Posterior vena cava (tissue), 2 donors: ENCODE measurements around the gene IQGAP2. TPM values are rescaled to one million over a fixed set of nuclear protein-coding genes. Genes with fewer than 3 reads are reported as not detected.
"Not testable (repeated sequence)": the region's sequence is repeated elsewhere in the genome, so short reads cannot be mapped to it uniquely, and the experiment has no call there.

Experiments
- DNase-seq: peaks from one replicate; pipeline ENCODE4 v3.0.0-alpha.2; 2020; ENCODE audit warnings: low spot score
- intact Hi-C, 2 donors: fragments of 100-400 bp; cut with DNase I; formaldehyde crosslinking; loops; one replicate each; pipeline versions ENCODE4 v1.14.1 to v1.14.2; 2022 to 2023
- total RNA-seq, 2 donors: library from RNA; stranded (reverse); fragmentation: NEBNext Ultra II Directional; extraction: Animal tissue kit (Norgen Biotek cat#: 25700); gene quantifications; one replicate each; pipeline ENCODE4 v1.2.1, GENCODE V29; 2021
- donor health status: DM: yes; HTN: yes; CAD: no.
- donor health status: DM: yes; HTN: yes; CAD: no.

The IQGAP2 gene
- total RNA-seq, 2 donors from 2014 or later, result 12.9 to 15.0 TPM

DNA sequence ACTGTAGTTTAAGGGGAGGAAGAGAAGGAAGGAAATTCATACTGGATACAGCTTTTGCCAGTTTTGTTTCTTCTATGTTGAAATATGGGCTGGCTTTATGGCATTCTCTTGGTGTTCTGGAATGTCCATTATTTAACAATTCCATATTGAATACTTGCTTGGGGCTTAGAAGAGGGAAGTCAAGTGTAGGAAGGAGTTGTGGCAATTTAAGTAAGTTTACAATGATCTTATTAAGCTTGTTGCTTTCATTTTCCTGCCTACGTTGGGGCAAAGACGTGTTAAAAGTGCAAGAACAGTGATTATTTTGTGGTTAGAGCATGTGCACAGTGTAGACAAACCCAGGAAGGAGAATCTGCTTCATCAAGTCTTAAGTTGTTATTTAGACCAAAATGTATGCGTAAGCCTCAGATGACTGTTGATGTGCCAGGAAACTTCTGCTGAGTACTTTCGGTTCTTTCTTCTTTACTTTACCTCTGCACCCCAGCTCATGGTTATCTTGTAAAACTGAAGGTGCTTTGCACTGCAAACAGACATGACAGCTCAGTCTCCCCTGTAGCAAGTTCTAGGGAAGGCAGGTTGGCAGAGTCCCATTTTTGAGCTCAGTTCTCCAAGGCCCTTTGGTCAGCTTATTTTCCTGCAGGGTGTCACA is 144.3 kb downstream of the IQGAP2 start:
- DNase-seq, result no peak
- intact Hi-C loops, result no loop called here

DNA sequence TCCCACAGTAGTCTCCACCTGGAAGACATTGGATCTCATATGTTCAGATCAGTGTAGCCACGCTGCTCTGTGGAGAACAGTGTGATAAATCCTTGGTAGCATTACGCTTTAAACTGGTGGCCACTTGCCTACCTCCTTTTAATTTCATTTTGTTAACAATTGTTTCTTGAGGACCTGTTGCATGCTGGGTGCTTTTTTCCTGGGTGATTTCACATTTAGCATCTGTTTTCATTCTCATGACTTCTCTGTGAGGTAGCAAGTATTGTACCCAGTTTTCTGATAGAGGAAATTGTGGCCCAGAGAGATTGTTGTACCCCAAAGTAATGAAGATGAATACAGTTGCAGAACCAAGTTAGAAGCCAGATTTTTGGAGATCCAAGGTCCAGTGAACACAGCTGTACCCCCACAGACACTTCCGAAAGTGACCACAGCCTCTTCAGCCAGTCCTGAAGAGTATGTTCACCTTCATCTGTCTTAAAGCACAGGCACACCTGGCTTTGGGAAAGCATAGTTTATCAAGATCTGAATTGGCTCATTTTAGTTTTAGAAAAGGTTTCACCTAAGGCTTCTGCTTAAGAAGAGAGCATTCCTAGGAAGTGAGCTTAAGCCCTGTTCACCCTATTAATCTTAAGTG is 144.9 kb downstream of the IQGAP2 start:
- intact Hi-C loops, result no loop called here
- DNase-seq, result no peak

DNA sequence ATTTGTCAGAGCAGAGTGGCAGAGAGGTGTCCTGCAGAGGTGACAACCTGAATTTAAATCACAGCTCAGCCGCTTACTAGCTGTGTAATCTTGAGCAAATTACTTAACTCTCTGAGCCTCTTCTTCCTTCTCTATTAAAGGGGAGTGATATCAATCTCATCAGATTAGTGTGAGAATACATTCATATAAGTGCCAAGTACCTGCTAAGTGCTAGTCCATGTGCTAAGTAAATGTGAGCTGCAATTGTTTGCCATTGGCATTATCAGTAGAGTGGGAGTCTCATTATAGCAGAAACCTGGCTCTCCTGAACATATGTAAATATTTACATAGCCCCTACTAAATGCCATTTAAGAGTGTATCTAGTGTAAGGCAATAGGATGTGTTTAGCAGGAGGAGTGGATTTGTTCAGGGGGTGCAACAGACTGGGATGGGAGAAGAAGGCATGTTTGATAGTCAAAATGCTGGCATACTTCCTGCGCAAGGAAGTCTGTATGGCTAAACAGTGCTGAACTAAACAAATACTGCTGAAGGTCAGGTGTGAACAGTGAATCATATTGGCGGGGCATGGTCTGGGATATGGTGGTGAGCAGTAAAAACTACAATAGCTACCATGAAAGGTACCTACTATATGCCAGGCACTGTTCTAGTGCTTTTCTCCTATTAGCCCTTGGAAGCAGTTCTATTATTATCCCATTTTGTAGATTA is 145.6 kb downstream of the IQGAP2 start:
- intact Hi-C loops, result no loop called here
- no peak for DNase-seq

DNA sequence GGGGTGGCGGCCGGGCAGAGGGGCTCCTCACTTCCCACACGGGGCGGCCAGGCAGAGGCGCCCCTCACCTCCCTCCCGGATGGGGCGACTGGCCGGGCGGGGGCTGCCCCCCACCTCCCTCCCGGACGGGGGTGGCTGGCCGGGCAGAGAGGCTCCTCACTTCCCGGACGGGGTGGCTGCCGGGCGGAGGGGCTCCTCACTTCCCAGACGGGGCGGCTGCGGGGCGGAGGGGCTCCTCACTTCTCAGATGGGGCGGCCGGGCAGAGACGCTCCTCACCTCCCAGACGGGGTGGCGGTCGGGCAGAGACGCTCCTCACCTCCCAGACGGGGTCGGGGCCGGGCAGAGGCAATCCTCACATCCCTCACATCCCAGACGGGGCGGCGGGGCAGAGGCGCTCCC is 147.8 kb downstream of the IQGAP2 start:
- intact Hi-C loops, DNase-seq: not testable (repeated sequence)

DNA sequence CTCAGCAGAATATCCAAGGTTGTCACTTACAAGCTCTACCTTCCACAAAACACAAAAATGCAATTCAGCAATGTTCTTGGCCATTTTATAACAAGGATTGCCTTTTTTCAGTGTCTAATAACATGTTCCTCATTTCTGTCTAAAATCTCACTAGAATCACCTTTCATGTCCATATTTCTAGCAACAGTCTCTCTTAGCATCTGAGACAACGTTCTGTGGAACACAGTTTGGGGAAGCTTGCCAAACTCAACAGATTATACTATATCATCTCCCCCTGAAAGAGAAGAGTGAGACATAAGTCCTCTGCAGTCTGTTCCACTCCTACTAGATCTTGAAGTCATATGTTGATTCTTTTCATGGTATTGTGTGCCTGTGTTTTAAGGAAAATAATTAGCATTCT is 149.5 kb downstream of the IQGAP2 start:
- intact Hi-C loops, result no loop called here
- no peak for DNase-seq

DNA sequence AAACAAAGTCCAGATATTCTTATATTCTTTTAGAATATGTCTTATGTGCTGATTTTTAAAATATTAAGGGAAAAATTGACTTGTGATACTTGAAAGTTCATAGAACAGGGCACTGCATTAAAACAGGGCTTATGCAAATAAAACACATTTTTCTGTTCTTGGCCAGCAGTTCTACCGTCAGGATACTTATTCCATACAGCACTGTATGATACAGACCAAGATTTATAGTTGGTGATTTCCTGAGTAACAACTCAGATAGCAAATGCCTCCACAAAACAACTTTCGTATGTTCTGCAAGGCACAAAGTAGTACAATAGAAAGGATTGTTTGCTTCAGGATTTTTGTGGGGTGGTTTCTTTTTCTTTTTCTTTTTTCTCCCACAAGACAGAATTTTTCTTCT is 150.2 kb downstream of the IQGAP2 start:
- intact Hi-C loops, result no loop called here

DNA sequence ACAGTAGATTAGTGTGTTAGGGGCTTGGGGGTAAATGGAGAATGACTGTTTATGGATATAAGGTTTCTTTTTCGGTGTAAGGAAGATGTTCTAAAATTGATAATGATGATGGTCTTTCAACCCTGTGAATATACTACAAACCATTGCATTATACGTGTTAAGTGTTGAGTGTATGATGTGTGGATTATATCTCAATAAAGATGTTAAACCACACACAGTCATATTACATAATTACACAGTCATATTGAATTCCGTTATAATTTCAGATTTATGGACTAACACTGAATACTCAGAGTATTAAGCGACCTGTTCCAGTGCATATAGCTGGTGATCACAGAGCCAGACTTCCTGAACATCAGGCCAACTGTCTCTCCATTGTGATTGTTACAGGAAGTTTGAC is 152.0 kb downstream of the IQGAP2 start:
- no peak for DNase-seq
- intact Hi-C loops, result no loop called here

More for the DNA sequence above, 150.2 kb downstream of the IQGAP2 start:
- DNase-seq, result no peak

DNA sequence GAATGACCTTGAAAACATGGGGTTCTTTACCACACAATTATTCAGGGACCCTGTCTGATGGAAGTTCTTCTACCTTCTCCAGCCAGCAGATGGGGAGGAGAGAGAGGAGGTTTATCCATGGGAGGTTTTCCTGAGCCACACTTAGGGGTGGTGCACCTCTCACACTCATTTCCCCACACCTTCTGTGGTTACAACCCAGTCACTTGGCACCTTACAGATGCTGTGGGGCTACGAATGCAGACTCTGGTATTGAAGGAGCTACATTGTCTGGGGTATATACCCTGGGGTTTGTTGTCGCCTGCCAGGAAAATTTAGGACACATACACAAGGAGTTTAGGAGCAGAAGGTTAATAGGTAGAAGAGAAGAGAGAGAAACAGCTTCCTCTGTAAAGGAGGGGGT is 152.6 kb downstream of the IQGAP2 start:
- intact Hi-C loops, result no loop called here
- no peak for DNase-seq

DNA sequence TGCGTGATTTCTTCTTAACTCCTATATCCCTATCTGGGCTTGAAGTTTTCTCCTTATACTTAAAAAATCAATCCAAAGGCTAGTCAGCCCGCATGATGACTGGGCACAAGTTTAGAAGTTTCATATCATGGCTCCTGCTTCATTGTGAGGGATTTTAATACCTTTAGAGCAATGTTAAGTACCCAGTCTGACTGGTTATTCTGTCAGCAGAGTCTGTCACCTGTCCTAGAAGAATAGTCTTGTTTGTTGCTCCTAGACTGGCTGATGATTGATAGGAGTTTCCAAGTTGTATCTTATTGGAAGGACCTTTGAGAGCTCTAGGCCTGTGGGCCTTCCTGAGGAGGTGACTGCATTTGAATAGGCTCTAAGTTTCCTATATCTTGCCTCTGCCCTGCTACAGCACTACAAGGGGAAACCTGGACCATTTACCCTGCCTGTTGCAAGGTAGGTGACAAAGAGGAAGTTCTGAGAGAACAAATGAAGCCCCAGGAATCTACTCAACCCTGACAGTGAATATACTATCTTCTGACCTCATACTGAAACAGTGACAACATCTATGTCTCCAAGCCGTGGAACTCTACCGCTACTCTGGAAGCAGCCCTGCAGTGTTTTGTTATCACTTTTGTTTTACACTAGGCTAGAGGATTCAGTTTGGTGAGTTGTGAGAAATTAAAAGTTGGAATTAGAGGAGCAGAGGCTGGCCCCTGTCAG is 153.6 kb downstream of the IQGAP2 start:
- intact Hi-C loops, result no loop called here
- no peak for DNase-seq

DNA sequence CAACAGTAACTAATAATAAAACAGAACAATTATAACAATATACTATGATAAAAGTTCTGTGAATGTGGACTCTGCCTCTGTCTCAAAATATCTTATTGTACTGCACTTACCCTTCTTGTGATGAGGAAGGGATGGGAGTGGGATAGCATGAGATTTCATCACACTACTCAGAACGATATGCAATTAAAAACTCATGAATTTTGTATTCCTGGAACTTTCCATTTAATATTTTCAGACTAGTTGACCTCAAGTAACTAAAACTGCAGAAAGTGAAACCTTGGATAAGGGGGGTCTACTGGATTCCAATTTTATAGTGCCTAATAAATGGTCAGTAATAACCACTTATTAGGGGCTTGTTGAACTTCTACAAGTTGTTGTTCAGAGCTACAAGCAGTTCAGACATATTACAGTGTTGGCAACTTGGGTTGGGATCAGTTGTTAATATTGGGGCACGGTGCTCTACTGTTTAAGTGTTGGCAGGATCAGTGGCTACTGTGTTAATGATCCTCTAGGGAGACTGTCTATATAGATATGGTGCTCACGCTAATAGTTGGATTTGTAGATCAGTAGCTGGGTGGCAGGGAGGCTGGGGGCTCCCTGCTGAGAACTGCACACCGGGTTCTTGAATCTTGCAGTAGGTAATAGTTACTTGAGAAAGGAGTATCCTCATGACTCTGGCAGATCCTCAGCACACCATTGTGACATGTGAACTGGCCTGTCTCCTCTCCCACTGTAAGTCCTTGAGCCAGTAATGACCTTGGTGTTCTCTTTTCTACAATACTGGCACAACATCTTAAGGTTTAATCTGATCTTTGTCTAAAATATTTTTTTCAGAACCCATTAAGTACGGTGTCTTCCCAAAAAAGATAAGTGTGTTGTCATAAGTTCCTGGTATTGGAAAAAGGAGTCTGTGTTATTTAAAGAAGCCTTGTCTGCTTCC is 158.1 kb downstream of the IQGAP2 start:
- intact Hi-C loops, result no loop called here
- DNase-seq, result no peak

DNA sequence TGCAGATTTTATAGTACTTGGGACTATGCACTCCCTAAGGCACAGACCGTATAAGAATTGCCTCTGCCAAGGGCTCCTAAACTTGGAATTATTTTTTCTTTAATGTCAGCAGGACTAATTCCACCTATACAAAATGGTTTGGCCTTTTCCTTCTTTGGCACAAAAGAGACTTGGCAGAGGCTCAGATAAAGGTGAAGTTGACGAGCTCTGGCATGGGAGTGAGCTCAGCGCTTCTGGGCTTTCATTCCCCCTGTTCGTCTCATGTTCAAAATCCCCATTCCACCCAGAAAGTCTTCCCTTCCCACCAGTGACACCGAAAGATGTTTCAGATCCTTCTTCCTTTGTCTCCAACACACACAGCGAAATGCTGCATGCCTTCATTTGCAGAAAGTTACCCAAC is 158.9 kb downstream of the IQGAP2 start:
- no peak for DNase-seq
- intact Hi-C loops, result no loop called here

DNA sequence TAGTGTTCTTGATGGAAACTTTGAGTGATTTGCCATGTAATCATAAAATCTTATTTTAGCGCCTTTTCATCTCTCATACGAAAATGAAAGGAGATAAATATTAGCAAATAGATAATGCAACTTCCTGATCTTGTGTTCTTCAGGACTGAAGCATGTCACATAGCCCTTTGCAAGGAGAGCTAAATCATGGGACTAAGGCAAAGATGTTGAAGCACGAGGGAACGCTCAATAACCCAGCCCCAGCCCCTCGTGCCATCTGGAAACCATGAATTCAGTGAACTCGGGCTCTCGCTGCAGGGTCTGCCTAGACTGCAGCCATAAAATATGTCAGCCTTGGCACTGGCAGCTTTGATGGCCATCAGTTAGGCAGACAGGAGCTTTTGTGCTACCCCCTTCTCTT is 161.9 kb downstream of the IQGAP2 start:
- intact Hi-C loops, result no loop called here

DNA sequence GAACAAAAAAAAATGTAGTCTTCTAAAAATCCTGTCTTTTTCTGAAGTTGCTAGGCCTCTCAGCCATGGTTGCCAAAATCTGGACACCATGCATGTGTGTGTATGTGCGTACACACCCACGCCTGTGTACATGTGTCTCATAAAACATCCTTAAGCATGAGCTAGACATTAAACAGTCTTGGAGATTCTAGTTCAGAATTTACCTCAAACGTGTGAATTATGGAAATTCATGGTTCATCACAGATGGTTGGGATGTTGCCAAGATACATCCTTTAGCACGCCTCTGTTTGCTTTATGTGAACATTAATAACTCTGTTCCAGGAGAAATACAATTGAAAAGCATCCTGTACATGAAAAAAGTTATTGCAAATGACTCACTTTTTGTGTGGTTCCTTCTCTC is 167.1 kb downstream of the IQGAP2 start:
- no peak for DNase-seq
- intact Hi-C loops, result no loop called here

More for the DNA sequence above, 161.9 kb downstream of the IQGAP2 start:
- DNase-seq, result no peak

DNA sequence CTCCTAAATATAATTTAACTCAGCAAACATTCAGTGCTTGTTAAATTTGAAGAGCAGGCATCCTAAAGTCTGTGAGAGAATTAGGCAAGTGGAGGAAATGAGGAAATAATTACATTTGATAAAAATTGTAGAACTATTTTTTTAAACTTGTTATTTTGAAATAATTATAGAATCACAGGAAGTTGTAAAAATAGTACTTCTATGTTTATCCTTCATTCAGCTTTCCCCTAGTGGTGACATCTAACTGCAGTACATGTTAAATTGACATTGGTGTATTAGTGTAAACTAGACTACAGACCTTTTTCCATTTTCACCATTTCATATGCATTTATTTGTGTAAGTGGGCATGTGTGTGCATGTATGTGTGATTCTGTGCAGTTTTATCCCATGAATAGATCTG is 168.5 kb downstream of the IQGAP2 start:
- intact Hi-C loops, result no loop called here
- DNase-seq, result no peak

DNA sequence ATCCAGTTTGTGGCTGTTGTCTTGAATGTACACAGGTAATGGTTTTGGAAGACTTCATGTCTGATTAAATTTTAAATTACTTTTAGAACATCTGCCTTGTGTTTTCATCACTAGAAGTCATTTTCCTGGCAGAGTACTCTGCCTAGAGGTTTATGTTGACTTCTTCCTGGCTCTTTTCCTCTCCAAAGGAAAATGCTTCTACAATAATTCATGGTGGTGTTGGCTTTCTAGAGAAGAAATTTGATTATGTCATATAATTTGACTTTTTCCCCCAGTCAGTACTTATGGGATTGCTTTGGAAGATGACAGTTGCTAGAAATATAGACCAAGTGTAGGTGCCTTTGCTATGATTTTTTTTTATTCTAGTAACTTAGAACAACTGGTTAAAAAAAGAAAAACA is 173.4 kb downstream of the IQGAP2 start:
- intact Hi-C loops, result no loop called here
- no peak for DNase-seq

DNA sequence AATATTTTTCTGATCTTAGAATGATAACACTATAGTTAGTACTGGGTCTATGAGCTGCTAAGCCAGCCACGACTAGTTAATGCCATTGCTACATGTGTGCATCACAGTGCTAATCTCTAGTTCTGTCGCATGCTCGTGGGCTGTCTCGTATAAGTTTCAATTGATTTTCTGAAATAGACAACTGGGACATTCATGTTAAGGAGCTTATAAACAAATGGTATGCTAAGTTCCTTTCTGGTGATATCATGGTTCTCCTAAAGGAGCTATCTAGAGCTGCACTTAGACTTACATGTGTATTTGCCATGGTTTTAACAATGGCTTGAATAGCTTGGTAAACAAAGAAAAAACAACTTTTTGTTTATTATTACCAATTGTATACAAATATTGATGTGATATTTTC is 173.9 kb downstream of the IQGAP2 start:
- intact Hi-C loops, result no loop called here
- DNase-seq, result no peak

DNA sequence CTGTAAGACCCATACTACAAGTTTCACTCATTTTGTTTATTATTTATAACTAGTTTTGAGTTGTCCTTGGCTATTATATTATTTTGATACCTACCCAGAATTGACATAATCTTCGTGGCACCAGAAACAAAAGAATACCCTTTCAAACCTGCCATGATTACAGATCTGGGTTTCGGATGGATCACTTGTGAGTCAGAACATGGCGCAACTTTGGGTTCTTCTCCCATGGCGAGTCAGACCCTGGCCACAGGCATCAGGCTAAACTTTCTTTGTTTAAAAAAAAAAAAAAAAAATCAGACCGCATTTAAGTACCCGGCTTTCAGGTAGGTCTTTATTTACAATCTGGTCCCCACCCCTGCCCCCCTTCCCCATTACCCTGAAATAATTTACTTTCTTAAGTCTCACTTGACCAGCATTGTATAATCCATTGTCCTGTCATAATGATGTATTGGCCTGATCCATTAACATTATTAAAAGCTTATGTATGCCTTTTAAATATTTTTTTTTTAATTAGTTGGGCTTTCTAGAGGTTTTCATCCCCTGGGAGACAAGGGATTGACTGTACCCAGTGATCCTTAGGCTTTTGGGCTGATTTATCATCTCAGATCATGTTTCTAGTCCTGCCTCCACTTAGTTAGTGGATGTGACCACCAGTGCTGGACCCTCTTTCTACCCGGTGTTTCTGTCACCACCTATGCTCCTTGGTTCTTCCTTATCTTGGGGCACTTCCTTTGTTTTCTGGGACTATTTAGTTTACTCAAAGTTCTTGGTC is 176.3 kb downstream of the IQGAP2 start:
- no peak for DNase-seq
- intact Hi-C loops, result no loop called here

DNA sequence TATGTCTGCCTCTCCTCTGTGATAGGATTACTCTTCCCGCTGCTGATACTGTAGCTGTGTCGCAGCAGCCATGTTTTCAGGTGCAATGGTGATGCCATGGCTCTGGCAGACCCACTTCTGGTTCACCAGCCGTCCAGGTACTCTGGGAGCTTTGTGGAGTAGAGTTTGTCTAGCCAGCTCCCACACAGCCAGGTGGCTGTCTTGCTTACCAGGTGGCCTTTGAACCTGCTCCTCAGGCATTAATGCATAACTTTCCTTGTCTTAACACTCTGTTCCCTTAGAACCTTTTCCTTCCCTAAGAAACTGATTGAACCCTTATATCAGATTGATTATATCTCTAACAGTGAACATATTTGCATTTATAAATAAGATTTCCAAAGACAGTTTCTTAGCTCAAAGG is 177.9 kb downstream of the IQGAP2 start:
- no peak for DNase-seq
- intact Hi-C loops, result no loop called here
